H1 (cell line): Measurements from ENCODE around the gene NPIPA5. TPM values are rescaled to one million over a fixed set of nuclear protein-coding genes. Genes with fewer than 3 reads are reported as not detected.

ENCODE experiments used
- CTCF ChIA-PET: fragments of 300-600 bp; sonication (Branson Sonifier 250); formaldehyde crosslinking; loops from one replicate; lab custom pipeline; 2021; ENCODE audit not compliant: partially characterized antibody; lab: Charles Lee
- POLR2A ChIA-PET: fragments of 300-600 bp; sonication (Branson Sonifier 250); formaldehyde crosslinking; loops from one replicate; lab custom pipeline; 2021; ENCODE audit warnings: inconsistent platforms; ENCODE audit not compliant: partially characterized antibody; lab: Charles Lee
- DNase-seq, 2 experiments: peaks; one replicate each; pipeline versions ENCODE4 v3.0.0 to v3.0.0-alpha.2; 2010 to 2022; ENCODE audit warnings: low spot score in 2 of 2, low read depth in 1 of 2, mixed read lengths in 1 of 2
- FAIRE-seq: peaks from 2 replicates; lab custom pipeline; 2011; peaks lifted over from hg19 to GRCh38; lab: Jason Lieb, UNC
- H2AFZ ChIP-seq: 2 replicates; pipeline ENCODE4 v1.8.1; 2012; ENCODE audit warnings: low read length, inconsistent platforms
- H2AK5ac ChIP-seq: 2 replicates; pipeline ENCODE4 v1.6.1; 2013; ENCODE audit warnings: low read depth, low read length
- H2BK120ac ChIP-seq: replicated peaks from 2 replicates; pipeline ENCODE3; 2013; ENCODE audit warnings: low read depth, low read length, inconsistent platforms
- H2BK12ac ChIP-seq: 2 replicates; pipeline ENCODE4 v1.6.1; 2013; ENCODE audit warnings: low read depth, low read length
- H2BK15ac ChIP-seq: 2 replicates; pipeline ENCODE4 v1.6.1; 2013; ENCODE audit warnings: low read length
- H2BK20ac ChIP-seq: 2 replicates; pipeline ENCODE4 v1.6.1; 2013; ENCODE audit warnings: low read length
- H2BK5ac ChIP-seq: 2 replicates; pipeline ENCODE4 v1.6.1; 2013; ENCODE audit warnings: low read depth, low read length
- H3K14ac ChIP-seq: 2 replicates; pipeline ENCODE4 v1.6.1; 2013; ENCODE audit warnings: inconsistent platforms; ENCODE audit not compliant: insufficient read length
- H3K18ac ChIP-seq: 2 replicates; pipeline ENCODE4 v1.6.1; 2013; ENCODE audit warnings: low read length; ENCODE audit errors: extremely low read depth
- H3K23ac ChIP-seq: 2 replicates; pipeline ENCODE4 v1.6.1; 2013; ENCODE audit warnings: inconsistent platforms; ENCODE audit not compliant: insufficient read length
- H3K23me2 ChIP-seq: 2 replicates; pipeline ENCODE4 v1.6.1; 2013; ENCODE audit warnings: low read depth, low read length
- H3K27ac ChIP-seq: 2 replicates; pipeline ENCODE4 v1.6.1; 2011; ENCODE audit warnings: low read depth, low read length, inconsistent platforms
- H3K27me3 ChIP-seq, 4 experiments: replicated peaks in 1 of 4; 1 replicate in 1 of 4; 2 replicates in 3 of 4; pipeline versions ENCODE4 v1.6.1 to v1.8.1; 2011 to 2013; ENCODE audit warnings: low read length in 3 of 4, mild to moderate bottlenecking in 3 of 4, inconsistent platforms in 2 of 4, mixed read lengths in 2 of 4, moderate library complexity in 1 of 4; ENCODE audit not compliant: control insufficient read depth in 3 of 4, insufficient read depth in 3 of 4; ENCODE audit errors: extremely low read depth in 1 of 4
- H3K36me3 ChIP-seq, 4 experiments: 2 replicates each; pipeline versions ENCODE4 v1.6.1 to v1.8.1; 2011 to 2013; ENCODE audit warnings: mild to moderate bottlenecking in 4 of 4, low read length in 3 of 4, moderate library complexity in 2 of 4, control low read depth in 1 of 4, inconsistent platforms in 1 of 4; ENCODE audit not compliant: insufficient read depth in 4 of 4, control insufficient read depth in 2 of 4
- H3K4ac ChIP-seq: replicated peaks from 2 replicates; pipeline ENCODE3; 2013; ENCODE audit warnings: low read length, low read depth, mixed read lengths, inconsistent platforms; ENCODE audit not compliant: insufficient read length
- H3K4me1 ChIP-seq, 4 experiments: replicated peaks in 1 of 4; 1 replicate in 1 of 4; 2 replicates in 3 of 4; pipeline versions ENCODE4 v1.6.1 to v1.8.1; 2011 to 2013; ENCODE audit warnings: low read length in 3 of 4, inconsistent platforms in 2 of 4, mixed read lengths in 1 of 4; ENCODE audit not compliant: insufficient read depth in 4 of 4, control insufficient read depth in 3 of 4
- H3K4me2 ChIP-seq, 2 experiments: 2 replicates each; pipeline versions ENCODE4 v1.6.1 to v1.8.1; 2011 to 2013; ENCODE audit warnings: low read depth in 2 of 2, low read length in 2 of 2, control low read depth in 1 of 2, inconsistent platforms in 1 of 2, mild to moderate bottlenecking in 1 of 2; ENCODE audit not compliant: insufficient read depth in 1 of 2
- H3K4me3 ChIP-seq, 4 experiments: fragments of 200-600, 300-600 bp in 1 of 4; sonication (generic), shearing (Covaris generic), sonication (Bioruptor Twin) in 1 of 4; 2 replicates each; pipeline versions ENCODE4 v1.5.1 to v1.8.1; 2011 to 2016; ENCODE audit warnings: low read length in 4 of 4, low read depth in 3 of 4, control low read depth in 2 of 4, inconsistent platforms in 2 of 4, mild to moderate bottlenecking in 2 of 4, mixed read lengths in 1 of 4, moderate library complexity in 1 of 4; ENCODE audit not compliant: insufficient read depth in 2 of 4; ENCODE audit errors: extremely low read depth in 1 of 4
- H3K56ac ChIP-seq: replicated peaks from 2 replicates; pipeline ENCODE3; 2013; ENCODE audit warnings: low read depth, mild to moderate bottlenecking, mixed read lengths, low read length, inconsistent platforms; ENCODE audit not compliant: insufficient read length
- H3K79me1 ChIP-seq: 2 replicates; pipeline ENCODE4 v1.6.1; 2013; ENCODE audit warnings: low read depth, low read length, control low read depth
- H3K79me2 ChIP-seq, 2 experiments: 2 replicates each; pipeline versions ENCODE4 v1.6.1 to v1.8.1; 2012 to 2013; ENCODE audit warnings: low read length in 2 of 2, mild to moderate bottlenecking in 2 of 2, inconsistent platforms in 1 of 2; ENCODE audit not compliant: insufficient read depth in 2 of 2, control insufficient read depth in 1 of 2
- H3K9ac ChIP-seq, 4 experiments: replicated peaks in 1 of 4; 1 replicate in 1 of 4; 2 replicates in 3 of 4; pipeline versions ENCODE4 v1.6.1 to v1.8.1; 2011 to 2013; ENCODE audit warnings: low read depth in 3 of 4, low read length in 3 of 4, control low read depth in 2 of 4, mild to moderate bottlenecking in 2 of 4, moderate library complexity in 2 of 4, inconsistent platforms in 1 of 4; ENCODE audit errors: extremely low read depth in 1 of 4
- H3K9me3 ChIP-seq, 2 experiments: 2 replicates each; pipeline versions ENCODE4 v1.6.1 to v1.8.1; 2012 to 2013; ENCODE audit warnings: mild to moderate bottlenecking in 2 of 2, moderate library complexity in 2 of 2, control low read depth in 1 of 2, inconsistent platforms in 1 of 2, low read depth in 1 of 2, low read length in 1 of 2, mixed read lengths in 1 of 2; ENCODE audit not compliant: insufficient read depth in 2 of 2
- H4K20me1 ChIP-seq, 2 experiments: replicated peaks in 1 of 2; 2 replicates each; pipeline versions ENCODE3 to v1.8.1; 2011 to 2013; ENCODE audit warnings: inconsistent platforms in 2 of 2, low read length in 2 of 2, mild to moderate bottlenecking in 1 of 2; ENCODE audit not compliant: insufficient read depth in 2 of 2, control insufficient read depth in 1 of 2
- H4K5ac ChIP-seq: 2 replicates; pipeline ENCODE4 v1.6.1; 2013; ENCODE audit warnings: low read length, low read depth, mixed read lengths, inconsistent platforms; ENCODE audit not compliant: insufficient read length
- H4K8ac ChIP-seq: 2 replicates; pipeline ENCODE4 v1.8.0; 2013; ENCODE audit warnings: mild to moderate bottlenecking, moderate library complexity, low read length, inconsistent platforms; ENCODE audit not compliant: insufficient read depth; ENCODE audit errors: extremely low read depth
- H4K91ac ChIP-seq: replicated peaks from 2 replicates; pipeline ENCODE3; 2013; ENCODE audit warnings: low read length, mixed read lengths, inconsistent platforms; ENCODE audit not compliant: insufficient read length
- GTF2F1 ChIP-seq: IDR thresholded peaks from 2 replicates; pipeline ENCODE4 v1.6.1; 2012; ENCODE audit warnings: low read depth, low read length, improper control_type of control experiment, borderline replicate concordance
- HDAC2 ChIP-seq, 2 experiments: fragments of 300-600 bp in 1 of 2; sonication (generic) in 1 of 2; IDR thresholded peaks; 2 replicates each; pipeline ENCODE4 v1.6.1; 2011 to 2012; ENCODE audit warnings: low read depth in 2 of 2, low read length in 2 of 2, mild to moderate bottlenecking in 2 of 2, moderate library complexity in 2 of 2, borderline replicate concordance in 1 of 2, inconsistent platforms in 1 of 2
- RFX5 ChIP-seq: IDR thresholded peaks from 2 replicates; pipeline ENCODE4 v1.6.1; 2011; ENCODE audit warnings: low read depth, low read length, improper control_type of control experiment, borderline replicate concordance
- TBP ChIP-seq: IDR thresholded peaks from 2 replicates; pipeline ENCODE4 v1.6.1; 2011; ENCODE audit warnings: low read depth, low read length, improper control_type of control experiment
- WGBS, 2 experiments: shearing (Covaris generic) in 1 of 2; methylation state at CpG; one replicate each; pipeline versions ENCODE4 v1.1.6 to v1.1.7; 2013 to 2015; ENCODE audit warnings: low lambda C conversion rate in 2 of 2, mixed read lengths in 2 of 2, inconsistent platforms in 1 of 2, low coverage in 1 of 2, missing lambda C conversion rate in 1 of 2; ENCODE audit not compliant: insufficient replicate concordance in 2 of 2, insufficient coverage in 1 of 2, insufficient read length in 1 of 2; ENCODE audit errors: extremely low coverage in 1 of 2, missing lambda C conversion rate in 1 of 2; 5-methylcytosine and 5-hydroxymethylcytosine counted together
- polyA plus RNA-seq, 7 experiments: library from polyadenylated mRNA; depleted of rRNA in 3 of 7; stranded (reverse) in 5 of 7; unstranded in 2 of 7; fragments of >200 nt in 5 of 7; fragments of 200-250 nt in 2 of 7; gene quantifications; 1 replicate in 5 of 7; 2 replicates in 1 of 7; 4 replicates in 1 of 7; pipeline versions ENCODE4 v1.2.1 to v1.2.3, GENCODE V29; 2011 to 2013; ENCODE audit warnings: missing spikeins in 2 of 7, mixed read lengths in 2 of 7
- total RNA-seq: library from RNA; stranded (reverse); fragmentation: NEBNext Ultra II Directional; extraction: Animal tissue kit (Norgen Biotek cat#: 25700); gene quantifications from 2 replicates; pipeline ENCODE4 v1.2.1, GENCODE V29; 2021

Gene NPIPA5
- total and polyA plus RNA-seq, 2 of the 8 experiments (the other 6 are each of a cell fraction or from before 2014, with no cell fraction given) = 0.61 to 4.1 TPM

GRCh38 chr16:15403392-15403995 lies 25.4 kb upstream of the NPIPA5 start:
- Histone ChIP-seq H4K91ac (no peak overlapping the region), H2AK5ac (no peak overlapping the region), H2AFZ (no peak overlapping the region), H3K56ac (no peak overlapping the region), H3K23me2 (no peaks in the 10 kb centered on the region), H3K36me3 (no peaks in the 10 kb centered on the region), H3K79me2 (no peaks in the 10 kb centered on the region), H3K27me3 (no peaks in the 10 kb centered on the region), H3K4me1 (peaks cover 0 to 11% (median 0%) of the 10 kb centered on the region in 4 experiments; a peak in 2 of 7 replicates), H3K9ac (no peak overlapping the region), H3K14ac (no peak overlapping the region), H3K9me3 (no peaks in the 10 kb centered on the region), H3K27ac (no peak overlapping the region; the same call in 1 of the 2 replicates), H3K23ac (no peak overlapping the region), H2BK5ac (no peak overlapping the region), H4K8ac (no peak overlapping the region), H3K4me2 (no peak overlapping the region), H4K5ac (no peak overlapping the region), H3K4ac (no peak overlapping the region), H4K20me1 (no peaks in the 10 kb centered on the region), H2BK15ac (no peak overlapping the region), H3K79me1 (no peaks in the 10 kb centered on the region), H2BK120ac (no peak overlapping the region), H3K4me3 (no peak overlapping the region), H2BK12ac (no peak overlapping the region), H2BK20ac (no peak overlapping the region), H3K18ac (no peak overlapping the region)
- ChIA-PET POLR2A (interaction anchor here (0.6 to 1.4 kb wide), 2 partner anchors 10 to 139 kb away, joined by 3 read pairs; no protein-coding TSS in a partner anchor), CTCF (interaction anchor here (0.6 to 1.6 kb wide), 3 partner anchors 8 to 145 kb away, joined by 3 to 6 read pairs (median 3); no protein-coding TSS in a partner anchor)
- TF ChIP-seq GTF2F1 = no peak
- TF ChIP-seq HDAC2 (IDR thresholded peaks at IDR 0.05; ENCODE audit: borderline replicate concordance in 1 of 2, low read depth in 2 of 2, low read length in 2 of 2) = no peak
- TF ChIP-seq TBP = peak; percentile 38; the same call in 1 of the 2 replicates
- no peak for TF ChIP-seq RFX5
- no peak for DNase-seq
- FAIRE-seq = no peak
- WGBS, 2 experiments = 86% methylated on average over 9 of the region's 9 CpGs; no CpG with 5 or more reads in 1 of the 2 experiments
